K562 (cell line): ENCODE data around the gene DUS1L. TPM values are rescaled to one million over a fixed set of nuclear protein-coding genes. Genes with fewer than 3 reads are reported as not detected.

ENCODE experiments used
- CCNT2 ChIP-seq: IDR thresholded peaks from 2 replicates; pipeline ENCODE4 v1.6.1; 2011; ENCODE audit warnings: borderline replicate concordance, low read depth, mild to moderate bottlenecking, moderate library complexity, mixed read lengths, low read length; ENCODE audit not compliant: insufficient read length; ENCODE audit errors: extremely low read depth
- DDX20 ChIP-seq: fragments of 450-650 bp; IDR thresholded peaks from 2 replicates; pipeline ENCODE4 v1.6.1; 2016; ENCODE audit warnings: missing genetic modification characterization, low read depth, mild to moderate bottlenecking, missing compliant biosample characterization, moderate library complexity
- EZH2 ChIP-seq: IDR thresholded peaks from 2 replicates; pipeline ENCODE4 v1.6.1; 2012; ENCODE audit warnings: low read depth, mild to moderate bottlenecking, inconsistent platforms, low read length, borderline replicate concordance
- FOXK2 ChIP-seq, 2 experiments: fragments of 450-650 bp; IDR thresholded peaks in 1 of 2; conservative IDR thresholded peaks in 1 of 2; 2 replicates each; pipeline ENCODE4 v1.6.1; 2016; ENCODE audit warnings: low read depth in 2 of 2, mild to moderate bottlenecking in 1 of 2
- GATA2 ChIP-seq: sonication (generic); formaldehyde crosslinking; IDR thresholded peaks from 2 replicates; pipeline ENCODE4 v1.4.0; 2020; ENCODE audit warnings: mild to moderate bottlenecking, missing genetic modification reagents
- HNRNPH1 ChIP-seq: fragments of 200-400 bp; formaldehyde crosslinking; optimal IDR thresholded peaks from 2 replicates; pipeline ENCODE3; 2017; ENCODE audit warnings: low read depth, mild to moderate bottlenecking, low read length, moderate library complexity
- MYBL2 ChIP-seq, 2 experiments: fragments of 450-650 bp in 1 of 2; sonication (generic) in 1 of 2; formaldehyde crosslinking in 1 of 2; IDR thresholded peaks; 2 replicates each; pipeline versions ENCODE4 v1.6.1 to v1.8.1; 2017 to 2022; ENCODE audit warnings: borderline replicate concordance in 1 of 2, inconsistent platforms in 1 of 2, low read depth in 1 of 2, mild to moderate bottlenecking in 1 of 2, missing genetic modification reagents in 1 of 2, moderate library complexity in 1 of 2
- NFXL1 ChIP-seq: fragments of 450-650 bp; formaldehyde crosslinking; IDR thresholded peaks from 2 replicates; pipeline ENCODE4 v1.4.0; 2021; ENCODE audit warnings: mild to moderate bottlenecking
- NR1H2 ChIP-seq: sonication (generic); formaldehyde crosslinking; IDR thresholded peaks from 2 replicates; pipeline ENCODE4 v1.4.0; 2020; ENCODE audit warnings: mild to moderate bottlenecking, missing genetic modification reagents
- SPI1 ChIP-seq: IDR thresholded peaks from 2 replicates; pipeline ENCODE4 v1.6.1; 2011; ENCODE audit warnings: low read depth, low read length, control low read depth, borderline replicate concordance
- SREBF1 ChIP-seq: fragments of 150-350 bp; IDR thresholded peaks from 2 replicates; pipeline ENCODE4 v1.6.1; 2014; ENCODE audit warnings: antibody characterized with exemption, low read depth, low read length, borderline replicate concordance
- TAL1 ChIP-seq: fragments of 450-650 bp; IDR thresholded peaks from 2 replicates; pipeline ENCODE4 v1.6.1; 2016; ENCODE audit warnings: mild to moderate bottlenecking
- ZBTB17 ChIP-seq: fragments of 450-650 bp; formaldehyde crosslinking; IDR thresholded peaks from 2 replicates; pipeline ENCODE4 v1.4.0; 2020; ENCODE audit warnings: mild to moderate bottlenecking
- ZNF445 ChIP-seq: fragments of 250-450 bp; sonication (Bioruptor Pico); IDR thresholded peaks from 2 replicates; pipeline ENCODE4 v1.4.0; 2020; ENCODE audit warnings: low read depth, mild to moderate bottlenecking, moderate library complexity
- ZZZ3 ChIP-seq: fragments of 450-650 bp; IDR thresholded peaks from 2 replicates; pipeline ENCODE4 v1.6.1; 2016; ENCODE audit warnings: antibody characterized with exemption, mild to moderate bottlenecking, moderate library complexity
- polyA plus RNA-seq, 8 experiments: library from polyadenylated mRNA; depleted of rRNA in 4 of 8; stranded (reverse) in 5 of 8; unstranded in 3 of 8; fragments of >200 nt; fragmentation: Nextera tagmentation in 2 of 8; fragmentation: Illumina TruSeq in 1 of 8; extraction: Ambion mirVana in 2 of 8; extraction: Trizol in 1 of 8; gene quantifications; 2 replicates each; pipeline versions ENCODE4 v1.2.1 to v1.2.3, GENCODE V29; 2011 to 2014; ENCODE audit warnings: inconsistent platforms in 1 of 8, missing spikeins in 1 of 8
- total RNA-seq, 7 experiments: library from RNA; depleted of rRNA in 6 of 7; stranded (reverse); fragments of >200 nt in 6 of 7; fragmentation: Illumina TruSeq in 2 of 7; extraction: Trizol in 2 of 7; gene quantifications; 2 replicates each; pipeline versions ENCODE4 v1.2.1 to v1.2.3, GENCODE V29; 2011 to 2021; ENCODE audit warnings: low replicate concordance in 1 of 7
- TF ChIP-seq, protein P1 (sequence below), 2 experiments: fragments of 450-650 bp; conservative IDR thresholded peaks; 2 replicates each; pipeline ENCODE4 v1.6.1; 2017; ENCODE audit warnings: mild to moderate bottlenecking in 2 of 2, moderate library complexity in 2 of 2
- TF ChIP-seq, protein P2 (sequence below): sonication (generic); formaldehyde crosslinking; IDR thresholded peaks from 2 replicates; pipeline ENCODE4 v1.8.0; 2022; ENCODE audit warnings: mild to moderate bottlenecking, missing genetic modification reagents
- TF ChIP-seq, protein P3 (sequence below): fragments of 450-650 bp; IDR thresholded peaks from 2 replicates; pipeline ENCODE4 v1.6.1; 2018; ENCODE audit warnings: mild to moderate bottlenecking, low read depth; ENCODE audit not compliant: partially characterized antibody
- TF ChIP-seq, protein P4 (sequence below): fragments of 250-450 bp; sonication (Bioruptor Pico); IDR thresholded peaks from 2 replicates; pipeline ENCODE4 v1.6.1; 2021; ENCODE audit warnings: mild to moderate bottlenecking

Gene DUS1L
- total and polyA plus RNA-seq, 9 of the 15 experiments (the other 6 are each of a cell fraction or from before 2014, with no cell fraction given), result 7.8 to 210 (median 83.9) TPM

DNA sequence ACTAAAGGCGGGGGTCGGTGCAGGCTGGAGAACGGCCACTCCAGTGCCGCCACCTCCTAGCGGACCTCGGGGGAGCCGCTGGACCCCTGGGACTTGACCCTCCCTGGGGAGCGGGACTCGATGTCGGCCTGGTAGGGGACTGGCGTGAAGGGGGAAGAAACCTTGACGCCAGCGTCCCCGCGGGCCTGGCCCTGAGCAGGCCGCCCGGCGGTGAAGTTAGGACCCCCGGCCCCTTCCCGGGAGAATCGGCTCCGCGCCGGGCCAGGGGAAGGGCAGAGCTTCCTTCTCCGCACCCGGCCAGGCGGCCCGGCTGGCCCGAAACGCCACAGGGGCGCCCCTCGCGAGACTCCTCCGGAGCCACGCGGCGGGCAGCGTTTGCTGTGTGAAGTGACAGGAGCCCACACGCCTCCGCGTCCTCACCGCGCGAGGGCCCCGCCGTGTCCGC lies 389 bp downstream of the DUS1L start (continued):
- TF ChIP-seq SPI1 (no peak), GATA2 (no peak), CCNT2 (no peak), ZNF445 (CRISPR knock-in tag) (no peak), NFXL1 (CRISPR knock-in tag) (no peak), ZBTB17 (no peak), DDX20 (tag) (no peak), EZH2 (no peak), FOXK2 (conservative IDR thresholded peaks at IDR 0.05 in 1 of 2, IDR thresholded peaks at IDR 0.05 in 1 of 2; ENCODE audit: low read depth in 2 of 2) (no peak), ZZZ3 (no peak), SREBF1 (no peak), MYBL2 (IDR thresholded peaks at IDR 0.05; ENCODE audit: low read depth) (no peak), MYBL2 (CRISPR knock-in tag; IDR thresholded peaks at IDR 0.05; ENCODE audit: borderline replicate concordance) (no peak), TAL1 (no peak), NR1H2 (no peak), HNRNPH1 (no peak)
- TF ChIP-seq, protein P1, sequence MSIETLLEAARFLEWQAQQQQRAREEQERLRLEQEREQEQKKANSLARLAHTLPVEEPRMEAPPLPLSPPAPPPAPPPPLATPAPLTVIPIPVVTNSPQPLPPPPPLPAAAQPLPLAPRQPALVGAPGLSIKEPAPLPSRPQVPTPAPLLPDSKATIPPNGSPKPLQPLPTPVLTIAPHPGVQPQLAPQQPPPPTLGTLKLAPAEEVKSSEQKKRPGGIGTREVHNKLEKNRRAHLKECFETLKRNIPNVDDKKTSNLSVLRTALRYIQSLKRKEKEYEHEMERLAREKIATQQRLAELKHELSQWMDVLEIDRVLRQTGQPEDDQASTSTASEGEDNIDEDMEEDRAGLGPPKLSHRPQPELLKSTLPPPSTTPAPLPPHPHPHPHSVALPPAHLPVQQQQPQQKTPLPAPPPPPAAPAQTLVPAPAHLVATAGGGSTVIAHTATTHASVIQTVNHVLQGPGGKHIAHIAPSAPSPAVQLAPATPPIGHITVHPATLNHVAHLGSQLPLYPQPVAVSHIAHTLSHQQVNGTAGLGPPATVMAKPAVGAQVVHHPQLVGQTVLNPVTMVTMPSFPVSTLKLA (conservative IDR thresholded peaks at IDR 0.05), result peak in 1 of 2 experiments; percentile 69; a peak in 2 of 4 replicates
- TF ChIP-seq, protein P2, sequence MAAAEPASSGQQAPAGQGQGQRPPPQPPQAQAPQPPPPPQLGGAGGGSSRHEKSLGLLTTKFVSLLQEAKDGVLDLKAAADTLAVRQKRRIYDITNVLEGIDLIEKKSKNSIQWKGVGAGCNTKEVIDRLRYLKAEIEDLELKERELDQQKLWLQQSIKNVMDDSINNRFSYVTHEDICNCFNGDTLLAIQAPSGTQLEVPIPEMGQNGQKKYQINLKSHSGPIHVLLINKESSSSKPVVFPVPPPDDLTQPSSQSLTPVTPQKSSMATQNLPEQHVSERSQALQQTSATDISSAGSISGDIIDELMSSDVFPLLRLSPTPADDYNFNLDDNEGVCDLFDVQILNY (CRISPR knock-in tag), result no peak
- TF ChIP-seq, protein P3, sequence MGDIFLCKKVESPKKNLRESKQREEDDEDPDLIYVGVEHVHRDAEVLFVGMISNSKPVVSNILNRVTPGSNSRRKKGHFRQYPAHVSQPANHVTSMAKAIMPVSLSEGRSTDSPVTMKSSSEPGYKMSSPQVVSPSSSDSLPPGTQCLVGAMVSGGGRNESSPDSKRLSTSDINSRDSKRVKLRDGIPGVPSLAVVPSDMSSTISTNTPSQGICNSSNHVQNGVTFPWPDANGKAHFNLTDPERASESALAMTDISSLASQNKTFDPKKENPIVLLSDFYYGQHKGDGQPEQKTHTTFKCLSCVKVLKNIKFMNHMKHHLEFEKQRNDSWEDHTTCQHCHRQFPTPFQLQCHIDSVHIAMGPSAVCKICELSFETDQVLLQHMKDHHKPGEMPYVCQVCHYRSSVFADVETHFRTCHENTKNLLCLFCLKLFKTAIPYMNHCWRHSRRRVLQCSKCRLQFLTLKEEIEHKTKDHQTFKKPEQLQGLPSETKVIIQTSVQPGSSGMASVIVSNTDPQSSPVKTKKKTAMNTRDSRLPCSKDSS, result no peak
- TF ChIP-seq, protein P4, sequence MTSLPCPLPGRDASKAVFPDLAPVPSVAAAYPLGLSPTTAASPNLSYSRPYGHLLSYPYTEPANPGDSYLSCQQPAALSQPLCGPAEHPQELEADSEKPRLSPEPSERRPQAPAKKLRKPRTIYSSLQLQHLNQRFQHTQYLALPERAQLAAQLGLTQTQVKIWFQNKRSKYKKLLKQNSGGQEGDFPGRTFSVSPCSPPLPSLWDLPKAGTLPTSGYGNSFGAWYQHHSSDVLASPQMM (CRISPR knock-in tag), result no peak
